ENCODE measurements around the gene ATP10A. TPM values are rescaled to one million over a fixed set of nuclear protein-coding genes. Genes with fewer than 3 reads are reported as not detected.

ATP10A gene
- polyA plus RNA-seq, 1 of the 3 experiments (the other 2 are of a cell fraction): not detected

DNA sequence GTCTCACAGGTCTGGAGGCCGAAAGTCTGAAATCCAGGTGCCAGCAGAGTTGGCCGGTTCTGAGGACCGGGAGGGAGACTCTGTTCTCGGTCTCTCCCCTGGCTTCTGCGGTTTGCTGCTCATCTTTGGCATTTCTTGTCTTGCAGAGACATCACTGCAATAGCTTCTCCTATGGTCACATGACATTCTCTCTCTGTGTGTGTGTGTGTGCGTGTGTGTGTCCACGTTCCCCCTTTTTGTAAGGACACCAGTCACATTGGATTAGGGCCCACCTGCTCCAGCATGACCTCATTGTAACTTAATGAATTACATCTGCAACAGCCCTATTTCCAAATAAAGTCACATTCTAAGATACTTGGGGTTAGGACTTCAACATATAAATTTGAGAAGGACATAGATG, 12.4 kb upstream of the ATP10A start (continued):
- TF ChIP-seq ZBTB33 (IDR thresholded peaks at IDR 0.05; ENCODE audit: borderline replicate concordance, low read depth) (no peak), CHD2 (IDR thresholded peaks at IDR 0.05; ENCODE audit: low read length, partially characterized antibody) (no peak), MXI1 (IDR thresholded peaks at IDR 0.05; ENCODE audit: low read depth, low read length) (no peak)

DNA sequence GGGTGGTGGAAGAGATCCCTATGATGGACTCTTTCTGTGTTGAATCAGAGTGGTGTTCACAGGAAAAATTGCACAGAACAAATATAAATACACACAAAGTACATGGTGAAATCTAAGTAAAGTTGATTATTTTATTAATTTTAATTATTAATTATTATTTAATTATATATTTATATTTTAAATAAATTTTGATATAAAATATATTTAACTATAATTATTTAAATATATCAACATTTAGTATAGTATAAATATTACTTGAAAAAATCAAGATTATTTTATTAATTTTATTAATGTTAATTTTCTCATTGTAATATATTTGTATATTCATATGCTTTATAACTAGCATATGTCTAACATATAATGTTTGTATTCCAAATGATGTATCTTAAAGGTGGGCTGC, 11.3 kb upstream of the ATP10A start:
- H4K20me1 ChIP-seq (ENCODE audit: insufficient read depth): no peaks in the 10 kb centered on the region
- TF ChIP-seq USF2 (IDR thresholded peaks at IDR 0.05; ENCODE audit: borderline replicate concordance, low read depth, low read length) (no peak), GATA2 (CRISPR knock-in tag; IDR thresholded peaks at IDR 0.05) (no peak)
- POLR2A ChIA-PET: no interaction called here

GRCh38 chr15:25871403-25871802, 8.3 kb upstream of the ATP10A start:
- Histone ChIP-seq H3K9me3 (no peaks in the 10 kb centered on the region), H3K4me3 (ENCODE audit: low read depth in 2 of 2, low read length in 1 of 2) (no peak overlapping the region), H3K9me2 (no peaks in the 10 kb centered on the region), H3K36me3 (replicated peaks in 1 of 2; ENCODE audit: control insufficient read depth in 1 of 2, insufficient read depth in 2 of 2, low read length in 1 of 2) (no peaks in the 10 kb centered on the region), H3K79me2 (ENCODE audit: insufficient read depth) (no peaks in the 10 kb centered on the region), H3F3A (replicated peaks; ENCODE audit: insufficient read depth) (no peaks in the 10 kb centered on the region), H3K4me2 (no peak overlapping the region), H4K20me1 (ENCODE audit: insufficient read depth) (no peaks in the 10 kb centered on the region), H3K27me3 (ENCODE audit: insufficient read depth) (no peaks in the 10 kb centered on the region), H3K4me1 (ENCODE audit: control insufficient read depth in 1 of 2, insufficient read depth in 2 of 2, low read depth in 1 of 2, low read length in 1 of 2) (no peaks in the 10 kb centered on the region), H3K27ac (ENCODE audit: low read depth in 2 of 2, low read length in 1 of 2) (no peak overlapping the region), H2AFZ (ENCODE audit: low read depth) (no peak overlapping the region), H3K9ac (no peak overlapping the region)
- ChIA-PET CTCF (no interaction called here), POLR2A (no interaction called here)
- no peak for DNase-seq
- no peak for TF ChIP-seq RXRA (IDR thresholded peaks at IDR 0.05; ENCODE audit: borderline replicate concordance, low read depth)
- TF ChIP-seq CTCF (IDR thresholded peaks at IDR 0.05): no peak
- no peak for TF ChIP-seq NFIC (IDR thresholded peaks at IDR 0.05; ENCODE audit: borderline replicate concordance)
- no peak for TF ChIP-seq FOXM1 (IDR thresholded peaks at IDR 0.05; ENCODE audit: low read depth)
- TF ChIP-seq SIN3A (IDR thresholded peaks at IDR 0.05; ENCODE audit: borderline replicate concordance, low read depth, low read length): no peak
- no peak for TF ChIP-seq JUND (IDR thresholded peaks at IDR 0.05)
- TF ChIP-seq RFX5 (IDR thresholded peaks at IDR 0.05; ENCODE audit: low read length): no peak
- TF ChIP-seq YY1 (IDR thresholded peaks at IDR 0.05; ENCODE audit: low read depth): no peak
- TF ChIP-seq USF1 (IDR thresholded peaks at IDR 0.05; ENCODE audit: borderline replicate concordance, low read depth): no peak
- TF ChIP-seq RAD21 (IDR thresholded peaks at IDR 0.05; ENCODE audit: low read length): no peak
- TF ChIP-seq ZBTB33 (IDR thresholded peaks at IDR 0.05; ENCODE audit: borderline replicate concordance, low read depth): no peak

More for the DNA sequence above, 11.3 kb upstream of the ATP10A start:
- Histone ChIP-seq H3K9me3 (no peaks in the 10 kb centered on the region; the same call in 1 of the 2 replicates), H3K9me2 (no peaks in the 10 kb centered on the region), H3K4me3 (ENCODE audit: low read depth in 2 of 2, low read length in 1 of 2) (no peak overlapping the region), H3F3A (replicated peaks; ENCODE audit: insufficient read depth) (no peaks in the 10 kb centered on the region), H3K36me3 (replicated peaks in 1 of 2; ENCODE audit: control insufficient read depth in 1 of 2, insufficient read depth in 2 of 2, low read length in 1 of 2) (no peaks in the 10 kb centered on the region), H3K9ac (no peak overlapping the region), H3K27ac (ENCODE audit: low read depth in 2 of 2, low read length in 1 of 2) (no peak overlapping the region), H2AFZ (ENCODE audit: low read depth) (no peak overlapping the region), H3K4me1 (ENCODE audit: control insufficient read depth in 1 of 2, insufficient read depth in 2 of 2, low read depth in 1 of 2, low read length in 1 of 2) (no peaks in the 10 kb centered on the region), H3K79me2 (ENCODE audit: insufficient read depth) (no peaks in the 10 kb centered on the region), H3K27me3 (ENCODE audit: insufficient read depth) (no peaks in the 10 kb centered on the region), H3K4me2 (no peak overlapping the region)
- DNase-seq: no peak
- CTCF ChIA-PET: no interaction called here
